ENCODE measurements around the gene TUBGCP4. TPM values are rescaled to one million over a fixed set of nuclear protein-coding genes. Genes with fewer than 3 reads are reported as not detected.

TUBGCP4 gene, protein sequence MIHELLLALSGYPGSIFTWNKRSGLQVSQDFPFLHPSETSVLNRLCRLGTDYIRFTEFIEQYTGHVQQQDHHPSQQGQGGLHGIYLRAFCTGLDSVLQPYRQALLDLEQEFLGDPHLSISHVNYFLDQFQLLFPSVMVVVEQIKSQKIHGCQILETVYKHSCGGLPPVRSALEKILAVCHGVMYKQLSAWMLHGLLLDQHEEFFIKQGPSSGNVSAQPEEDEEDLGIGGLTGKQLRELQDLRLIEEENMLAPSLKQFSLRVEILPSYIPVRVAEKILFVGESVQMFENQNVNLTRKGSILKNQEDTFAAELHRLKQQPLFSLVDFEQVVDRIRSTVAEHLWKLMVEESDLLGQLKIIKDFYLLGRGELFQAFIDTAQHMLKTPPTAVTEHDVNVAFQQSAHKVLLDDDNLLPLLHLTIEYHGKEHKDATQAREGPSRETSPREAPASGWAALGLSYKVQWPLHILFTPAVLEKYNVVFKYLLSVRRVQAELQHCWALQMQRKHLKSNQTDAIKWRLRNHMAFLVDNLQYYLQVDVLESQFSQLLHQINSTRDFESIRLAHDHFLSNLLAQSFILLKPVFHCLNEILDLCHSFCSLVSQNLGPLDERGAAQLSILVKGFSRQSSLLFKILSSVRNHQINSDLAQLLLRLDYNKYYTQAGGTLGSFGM
- 38.6 TPM for total RNA-seq (2021; ENCODE audit: unreplicated experiment)
- 12.2 and 15.0 TPM in 2 replicates for polyA plus RNA-seq (2012)
- percentile 76 among the genes with signal in this experiment for Bru-seq, nascent RNA
- BruChase-seq, experiment 1, labeled RNA remaining after a 6-hour chase: percentile 86 among the genes with signal in this experiment
- percentile 86 among the genes with signal in this experiment for BruChase-seq, experiment 2, labeled RNA remaining after a 2-hour chase
- long read RNA-seq, full-length matches to known transcripts: 42 of 88 reads
- long read RNA-seq, partial matches to known transcripts: 10 of 88 reads
- long read RNA-seq, other reads (novel, unspliced or antisense): 36 of 88 reads

GRCh38 chr15:43370975-43371974 is at the start of gene TUBGCP4, which contains the start of gene ZSCAN29:
TSS of gene TUBGCP4 (plus strand) at chr15:43371101. CDS start at chr15:43371355, 254 bp downstream.
TSS of gene ZSCAN29 (minus strand) at chr15:43371043. CDS start at chr15:43369913, 1,130 bp downstream.
- H3K4me3 ChIP-seq (replicated peaks in 1 of 2; ENCODE audit: low read depth in 1 of 2, low read length in 2 of 2): peak within 1 kb of the TSS; percentile 74 to 79
- DNase-seq (ENCODE audit: low read depth, low spot score) (peak; percentile 39), ATAC-seq (peak; percentile 92)
- TF ChIP-seq SIN3A (IDR thresholded peaks at IDR 0.05; ENCODE audit: low read depth) (peak; percentile 36; the same call in 1 of the 2 replicates), CBX3 (IDR thresholded peaks at IDR 0.05; ENCODE audit: low read depth) (0 out of 2 replicates have a peak, but pooled peaks have one; percentile 34), FOSL1 (IDR thresholded peaks at IDR 0.05; ENCODE audit: low read depth) (no peak), POLR2A (IDR thresholded peaks at IDR 0.05; ENCODE audit: borderline replicate concordance, extremely low read depth, insufficient read depth, insufficient read length) (peak; percentile 49), CTCF (IDR thresholded peaks at IDR 0.05 in 2 of 3, conservative IDR thresholded peaks at IDR 0.05 in 1 of 3; ENCODE audit: borderline replicate concordance in 1 of 3, insufficient read depth in 1 of 3, low read depth in 2 of 3, low read length in 2 of 3) (peak; percentile 13 to 67 (median 57); a peak in 5 of 6 replicates), EGR1 (IDR thresholded peaks at IDR 0.05; ENCODE audit: low read depth) (no peak), ELF1 (IDR thresholded peaks at IDR 0.05; ENCODE audit: borderline replicate concordance, low read depth) (peak; percentile 85), JUND (IDR thresholded peaks at IDR 0.05) (no peak), RAD21 (IDR thresholded peaks at IDR 0.05; ENCODE audit: low read depth) (no peak), ZFX (IDR thresholded peaks at IDR 0.05) (peak; percentile 66), POLR2AphosphoS5 (IDR thresholded peaks at IDR 0.05; ENCODE audit: low read depth, low read length) (peak; percentile 80), MAX (IDR thresholded peaks at IDR 0.05) (peak; percentile 70)
- TSS peak; percentile 60 for BruUV-seq (replicated peaks)
- peak within 1 kb of the TSS; percentile 89 for H3K27ac ChIP-seq (ENCODE audit: low read depth, low read length)
- H3K27me3 ChIP-seq (ENCODE audit: insufficient read depth, low read length): no peaks in the 10 kb centered on the region
- CTCF ChIA-PET: interaction anchor here (0.7 to 1.7 kb wide), 3 partner anchors 15 to 146 kb away, joined by 3 to 5 read pairs (median 4); no protein-coding TSS in a partner anchor
- RAD21 ChIA-PET (ENCODE audit: low non-redundant PET in 1 of 2, low total read pairs in 2 of 2, uncharacterized antibody in 2 of 2, unreplicated experiment in 2 of 2): no interaction called here
- peak within 1 kb of the TSS; percentile 78 for H3K9ac ChIP-seq (ENCODE audit: low read length)
- H3K4me2 ChIP-seq (ENCODE audit: low read length): peak within 1 kb of the TSS; percentile 83
- H3K4me1 ChIP-seq (ENCODE audit: control insufficient read depth in 1 of 2, insufficient read depth in 2 of 2, low read length in 2 of 2): peaks cover 0 to 21% of the 10 kb centered on the region in 2 experiments; a peak in 3 of 4 replicates
- peak within 1 kb of the TSS; percentile 27 for H2AFZ ChIP-seq (ENCODE audit: low read depth, low read length, poor library complexity, severe bottlenecking)
- intact Hi-C loops (cut with micrococcal nuclease): no loop called here
- H4K20me1 ChIP-seq (ENCODE audit: insufficient read depth): peaks cover 5% of the 10 kb centered on the region; the same call in 1 of the 2 replicates
- H3K79me2 ChIP-seq (ENCODE audit: insufficient read depth, low read length): peaks cover 64% of the 10 kb centered on the region
- peaks cover 0 to 4% of the 10 kb centered on the region in 2 experiments; a peak in 1 of 4 replicates for H3K9me3 ChIP-seq (ENCODE audit: control insufficient read depth in 1 of 2, insufficient read depth in 1 of 2, low read depth in 1 of 2, low read length in 2 of 2)
- H3K9me2 ChIP-seq (ENCODE audit: insufficient read depth): no peaks in the 10 kb centered on the region
- POLR2A ChIA-PET: interaction anchor here (0.9 to 1.3 kb wide), 2 partner anchors 10 to 140 kb away, joined by 3 to 4 read pairs; no protein-coding TSS in a partner anchor
- H3K36me3 ChIP-seq (ENCODE audit: control insufficient read depth in 1 of 2, insufficient read depth in 2 of 2, low read length in 2 of 2): peaks cover 16 to 20% of the 10 kb centered on the region in 2 experiments; a peak in 3 of 4 replicates
